Stimulated activated CD4-positive, alpha-beta T cell treated with anti-CD3 and anti-CD28 coated beads, Interleukin-1b, Interleukin-23, amount 100 ng/mL, for 48 hours (primary cell): ENCODE data around the gene CXCL1.
"Not testable (repeated sequence)": the region's sequence is repeated elsewhere in the genome, so short reads cannot be mapped to it uniquely, and the experiment has no call there.

Experiments
- DNase-seq: peaks from one replicate; pipeline ENCODE4 v3.0.0-alpha.2; 2020

The CXCL1 gene

GRCh38 chr4:73883306-73883705, 14.1 kb downstream of the CXCL1 start:
- DNase-seq = no peak

GRCh38 chr4:73885574-73886267, 16.5 kb downstream of the CXCL1 start:
- no peak for DNase-seq

DNA sequence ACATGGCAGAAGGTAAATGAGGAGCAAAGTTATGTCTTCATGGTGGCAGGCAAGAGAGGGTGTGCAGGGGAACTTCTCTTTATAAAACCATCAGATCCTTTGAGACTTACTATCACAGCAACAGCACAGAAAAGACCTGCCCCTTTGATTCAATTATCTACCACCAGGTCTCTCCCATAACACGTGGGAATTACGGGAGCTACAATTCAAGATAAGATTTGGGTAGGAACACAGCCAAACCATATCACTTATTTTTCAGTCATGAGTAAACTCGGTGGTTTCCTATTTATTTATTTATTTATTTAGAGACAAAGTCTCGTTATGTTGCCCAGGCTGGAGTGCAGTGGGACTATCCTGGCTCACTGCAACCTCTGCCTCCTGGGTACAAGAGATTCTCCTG, 22.1 kb downstream of the CXCL1 start:
- no peak for DNase-seq

DNA sequence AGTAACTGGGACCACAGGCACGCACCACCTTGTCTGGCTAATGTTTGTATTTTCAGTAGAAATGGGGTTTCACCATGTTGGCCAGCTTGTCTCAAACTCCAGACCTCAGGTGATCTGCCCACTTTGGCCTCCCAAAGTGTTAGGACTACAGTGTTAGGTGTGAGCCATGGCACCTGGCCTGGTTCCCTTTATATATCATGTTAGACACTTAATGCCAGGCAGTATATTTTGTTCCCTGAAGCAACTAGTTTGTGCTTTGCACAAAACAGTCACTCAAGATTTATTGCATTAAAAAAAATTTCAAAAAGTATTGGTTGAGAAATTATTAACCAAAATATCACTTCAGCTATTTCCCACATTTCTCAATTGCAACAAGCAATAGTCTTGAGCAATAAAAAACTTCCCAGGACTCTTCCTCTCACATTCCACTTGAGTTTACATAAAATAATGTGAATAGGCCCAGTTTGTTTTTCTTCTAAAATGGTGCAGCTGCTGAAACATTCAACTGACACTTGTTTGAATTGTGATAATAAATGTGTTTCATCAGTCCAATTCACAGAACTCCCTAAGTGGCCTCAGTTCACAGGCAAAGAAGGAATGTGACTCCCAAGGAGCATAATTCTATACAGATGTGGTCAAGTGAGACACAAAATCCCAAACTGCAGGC, 22.7 kb downstream of the CXCL1 start:
- no peak for DNase-seq

DNA sequence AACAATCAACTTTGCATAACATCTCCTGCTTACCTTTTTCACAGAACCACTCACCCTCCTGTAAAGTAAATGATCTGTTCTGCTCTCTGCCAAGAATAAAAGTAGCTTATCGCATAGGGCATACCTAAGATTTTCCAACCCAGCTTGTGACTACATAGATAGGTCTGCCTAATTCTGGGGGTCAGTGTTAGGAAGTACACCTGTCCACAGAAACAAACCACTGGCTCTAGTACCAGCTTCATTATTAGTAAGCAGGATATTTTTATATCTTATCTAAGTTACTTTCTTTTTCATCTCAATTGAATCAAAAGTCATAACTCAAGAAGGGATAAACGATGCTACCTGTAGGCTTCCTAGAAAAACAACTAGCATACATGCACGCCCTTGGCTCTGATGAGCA, 23.8 kb downstream of the CXCL1 start:
- DNase-seq = no peak

DNA sequence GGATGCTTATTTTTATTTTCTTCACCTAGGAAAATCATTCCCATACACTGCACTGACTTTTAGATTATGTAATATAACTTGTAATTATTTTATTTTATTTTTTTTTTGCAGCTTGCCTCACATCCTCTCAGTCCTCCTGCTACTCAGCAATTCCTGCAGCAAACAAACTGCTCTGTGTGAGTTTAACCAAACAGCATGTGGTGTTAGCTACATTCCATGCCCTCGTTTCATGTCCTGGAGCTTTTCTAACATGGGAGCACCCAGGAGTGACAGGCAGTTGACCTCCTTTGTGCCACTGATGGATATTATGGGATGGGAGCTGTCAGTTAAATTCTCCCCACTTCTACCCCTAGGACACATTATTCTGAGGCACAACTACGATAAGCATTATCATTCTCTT, 24.8 kb downstream of the CXCL1 start:
- no peak for DNase-seq

- DNase-seq = no peak
Observed at GRCh38 chr4:73895201-73896175, 26.3 kb downstream of the CXCL1 start.

- DNase-seq = no peak
Observed at GRCh38 chr4:73896416-73896815, 27.2 kb downstream of the CXCL1 start.

GRCh38 chr4:73897380-73898136, 28.4 kb downstream of the CXCL1 start:
- DNase-seq = no peak

- DNase-seq = not testable (repeated sequence)
Observed at GRCh38 chr4:73899338-73899737, 30.1 kb downstream of the CXCL1 start.

DNA sequence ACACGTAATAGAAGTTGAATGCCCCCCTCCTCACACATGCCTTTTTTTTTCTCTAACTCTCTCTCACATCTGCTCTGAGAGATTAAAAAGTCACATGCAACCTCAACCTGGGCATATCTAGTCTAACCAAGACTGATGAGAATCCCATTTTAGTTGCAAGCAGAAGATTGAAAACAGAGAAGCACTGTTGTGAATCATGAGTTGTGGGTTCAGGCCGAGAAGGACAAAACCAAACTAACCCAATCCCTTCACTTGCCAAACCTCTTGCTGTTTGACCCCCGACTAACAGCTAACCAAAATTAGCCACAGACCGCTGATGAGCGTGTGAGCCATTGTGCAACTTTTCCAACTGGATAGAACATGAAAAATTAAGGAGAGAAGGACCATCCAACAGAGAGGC, 31.8 kb downstream of the CXCL1 start:
- DNase-seq = no peak

GRCh38 chr4:73902038-73902637, 32.9 kb downstream of the CXCL1 start:
- DNase-seq = no peak

- DNase-seq = no peak
Observed at GRCh38 chr4:73902817-73903547, 33.8 kb downstream of the CXCL1 start.

GRCh38 chr4:73904491-73904890, 35.3 kb downstream of the CXCL1 start:
- DNase-seq = no peak

GRCh38 chr4:73908965-73909364, 39.8 kb downstream of the CXCL1 start:
- no peak for DNase-seq

DNA sequence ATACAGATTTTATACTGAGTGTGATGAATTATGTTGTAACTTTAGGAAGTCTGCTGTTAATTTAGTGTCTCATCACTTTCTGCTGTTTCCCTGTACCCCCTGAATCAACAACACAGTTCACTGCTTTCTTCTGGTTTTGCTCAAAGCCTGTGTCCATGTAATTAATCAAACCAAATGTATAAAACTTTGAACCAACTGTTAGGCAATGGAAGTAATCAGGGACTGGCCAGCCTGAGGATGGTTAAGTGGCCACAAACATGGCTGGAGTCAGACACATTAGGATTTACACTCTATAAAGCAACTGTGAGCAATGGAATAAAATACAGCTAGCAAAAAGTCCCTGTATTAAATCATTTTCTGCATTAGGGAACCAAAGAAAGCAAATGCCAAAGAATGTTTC, 42.6 kb downstream of the CXCL1 start:
- DNase-seq = no peak

GRCh38 chr4:73912191-73912590, 43.0 kb downstream of the CXCL1 start:
- DNase-seq = no peak

- DNase-seq = no peak
Observed at GRCh38 chr4:73914071-73914470, 44.9 kb downstream of the CXCL1 start.

DNA sequence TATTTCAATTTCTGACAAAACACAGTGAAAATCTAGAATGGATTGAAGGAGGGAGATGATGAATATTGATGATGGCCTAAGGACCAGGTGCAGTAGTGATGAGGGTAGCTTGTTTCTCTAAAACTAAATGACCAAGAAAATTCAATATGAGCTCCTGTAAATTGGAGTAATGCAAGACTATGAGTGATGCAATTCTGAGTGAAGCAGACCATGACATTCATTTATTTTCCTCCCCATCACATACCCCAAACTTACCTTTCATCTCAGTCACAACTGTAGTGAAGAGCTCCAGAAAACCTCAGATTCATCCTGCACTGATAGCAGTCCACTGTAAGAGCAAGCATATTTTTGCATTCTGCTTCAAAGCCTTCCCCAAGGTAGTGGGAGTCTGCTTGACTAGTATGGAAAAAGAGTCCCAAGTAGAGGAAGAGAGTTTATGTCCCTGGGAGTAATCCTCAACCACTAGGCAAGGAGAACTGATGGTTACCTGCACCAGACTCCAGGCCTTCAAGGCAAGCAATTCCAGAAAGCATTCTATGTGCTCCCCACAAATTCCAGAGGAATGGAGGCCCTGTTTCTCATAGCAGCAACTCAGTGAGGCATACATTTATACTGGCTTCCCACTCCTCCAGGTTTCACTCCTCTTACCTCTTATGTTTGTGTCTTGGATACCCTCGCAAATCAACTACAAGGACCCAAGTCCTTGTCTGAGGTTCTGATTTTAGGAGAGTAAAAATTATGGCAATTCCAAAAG, 47.2 kb downstream of the CXCL1 start:
- DNase-seq = no peak

DNA sequence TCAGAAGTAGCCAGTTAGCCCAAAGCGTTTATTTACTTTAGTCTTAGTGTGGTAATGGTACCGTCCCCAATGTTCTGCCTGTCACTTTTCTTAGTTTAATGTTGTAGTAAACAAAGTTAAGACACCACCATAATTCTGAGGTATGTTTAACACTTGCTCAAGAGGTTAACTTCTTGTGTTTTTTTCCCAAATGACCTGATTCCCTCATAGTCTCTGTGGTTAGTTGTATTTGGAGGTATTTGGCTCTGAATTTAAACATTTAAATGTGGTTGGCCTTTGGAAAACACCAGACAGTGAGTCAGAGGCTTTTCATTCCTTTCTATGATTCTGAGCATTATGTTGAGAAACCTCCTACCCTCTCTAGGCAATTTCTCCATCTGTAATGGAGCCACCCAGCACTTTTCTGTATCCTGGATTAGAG, 47.9 kb downstream of the CXCL1 start:
- DNase-seq = no peak

GRCh38 chr4:73918058-73918457, 48.9 kb downstream of the CXCL1 start:
- no peak for DNase-seq
